Measurements from ENCODE around the gene RAB29.

- TF ChIP-seq, protein P1, sequence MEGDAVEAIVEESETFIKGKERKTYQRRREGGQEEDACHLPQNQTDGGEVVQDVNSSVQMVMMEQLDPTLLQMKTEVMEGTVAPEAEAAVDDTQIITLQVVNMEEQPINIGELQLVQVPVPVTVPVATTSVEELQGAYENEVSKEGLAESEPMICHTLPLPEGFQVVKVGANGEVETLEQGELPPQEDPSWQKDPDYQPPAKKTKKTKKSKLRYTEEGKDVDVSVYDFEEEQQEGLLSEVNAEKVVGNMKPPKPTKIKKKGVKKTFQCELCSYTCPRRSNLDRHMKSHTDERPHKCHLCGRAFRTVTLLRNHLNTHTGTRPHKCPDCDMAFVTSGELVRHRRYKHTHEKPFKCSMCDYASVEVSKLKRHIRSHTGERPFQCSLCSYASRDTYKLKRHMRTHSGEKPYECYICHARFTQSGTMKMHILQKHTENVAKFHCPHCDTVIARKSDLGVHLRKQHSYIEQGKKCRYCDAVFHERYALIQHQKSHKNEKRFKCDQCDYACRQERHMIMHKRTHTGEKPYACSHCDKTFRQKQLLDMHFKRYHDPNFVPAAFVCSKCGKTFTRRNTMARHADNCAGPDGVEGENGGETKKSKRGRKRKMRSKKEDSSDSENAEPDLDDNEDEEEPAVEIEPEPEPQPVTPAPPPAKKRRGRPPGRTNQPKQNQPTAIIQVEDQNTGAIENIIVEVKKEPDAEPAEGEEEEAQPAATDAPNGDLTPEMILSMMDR (IDR thresholded peaks at IDR 0.05 in 4 of 5, conservative IDR thresholded peaks at IDR 0.05 in 1 of 5): peak in 3 of 5 experiments; percentile 25 to 46 (median 38)
- TF ChIP-seq POLR2A (IDR thresholded peaks at IDR 0.05): no peak
Observed at GRCh38 chr1:205750138-205751035, 24.9 kb downstream of the RAB29 start, which contains the start of gene NUCKS1.

Data from gastrocnemius medialis (tissue), 4 donors.